ENCODE measurements around the gene SMIM35. TPM values are rescaled to one million over a fixed set of nuclear protein-coding genes. Genes with fewer than 3 reads are reported as not detected.

SMIM35 gene
- total RNA-seq, 1 experiment from 2014 or later = not detected

DNA sequence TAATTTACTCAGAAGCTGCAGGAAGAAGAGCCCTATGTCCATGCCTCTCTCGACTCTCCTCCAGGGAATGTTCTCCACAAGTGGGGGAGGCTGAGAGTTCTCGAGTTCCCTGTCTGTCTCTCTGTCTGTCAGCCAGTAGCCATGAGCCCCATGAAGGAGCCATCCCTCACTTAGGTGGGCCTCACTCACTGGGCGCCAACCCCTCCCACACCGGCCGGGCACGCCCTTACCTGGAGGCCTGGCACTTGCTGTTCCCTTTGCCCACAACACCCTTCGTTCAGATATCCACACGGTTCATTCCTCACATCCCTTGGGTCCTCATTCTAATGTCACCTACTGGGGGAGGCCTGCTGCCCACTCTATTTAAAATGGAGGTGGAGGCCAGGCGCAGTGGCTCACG lies 114.7 kb downstream of the SMIM35 start:
- no peaks in the 10 kb centered on the region for H3K9me3 ChIP-seq (ENCODE audit: control insufficient read depth, low read depth, low read length)
- no peak overlapping the region for H3T11ph ChIP-seq (ENCODE audit: low read length)
- no peak overlapping the region for H2BK5ac ChIP-seq (ENCODE audit: insufficient read length, low read length)
- no peaks in the 10 kb centered on the region for H3K4me1 ChIP-seq (ENCODE audit: insufficient read depth, low read length)
- no peak overlapping the region for H3K14ac ChIP-seq (ENCODE audit: insufficient read depth, low read length)
- H3K4me1 Mint-ChIP-seq = peaks cover 0 to 6% of the 10 kb centered on the region in 2 experiments; a peak in 2 of 4 replicates
- no peak overlapping the region for H4K91ac ChIP-seq (ENCODE audit: insufficient read length, low read depth, low read length)
- no peaks in the 10 kb centered on the region for H3K9me3 Mint-ChIP-seq
- H3K4me2 ChIP-seq (ENCODE audit: insufficient read depth, insufficient read length, low read length) = no peak overlapping the region
- no peak overlapping the region for H3K4me3 Mint-ChIP-seq
- H2BK15ac ChIP-seq (ENCODE audit: low read depth, low read length) = no peak overlapping the region
- no peaks in the 10 kb centered on the region for H3K23me2 ChIP-seq (ENCODE audit: insufficient read length, low read depth, low read length, poor library complexity, severe bottlenecking)
- H3K27ac ChIP-seq (ENCODE audit: insufficient read length, low read depth, low read length) = no peak overlapping the region
- H4K20me1 ChIP-seq (ENCODE audit: control insufficient read depth, insufficient read depth, insufficient read length) = no peaks in the 10 kb centered on the region
- TF ChIP-seq, protein P1, sequence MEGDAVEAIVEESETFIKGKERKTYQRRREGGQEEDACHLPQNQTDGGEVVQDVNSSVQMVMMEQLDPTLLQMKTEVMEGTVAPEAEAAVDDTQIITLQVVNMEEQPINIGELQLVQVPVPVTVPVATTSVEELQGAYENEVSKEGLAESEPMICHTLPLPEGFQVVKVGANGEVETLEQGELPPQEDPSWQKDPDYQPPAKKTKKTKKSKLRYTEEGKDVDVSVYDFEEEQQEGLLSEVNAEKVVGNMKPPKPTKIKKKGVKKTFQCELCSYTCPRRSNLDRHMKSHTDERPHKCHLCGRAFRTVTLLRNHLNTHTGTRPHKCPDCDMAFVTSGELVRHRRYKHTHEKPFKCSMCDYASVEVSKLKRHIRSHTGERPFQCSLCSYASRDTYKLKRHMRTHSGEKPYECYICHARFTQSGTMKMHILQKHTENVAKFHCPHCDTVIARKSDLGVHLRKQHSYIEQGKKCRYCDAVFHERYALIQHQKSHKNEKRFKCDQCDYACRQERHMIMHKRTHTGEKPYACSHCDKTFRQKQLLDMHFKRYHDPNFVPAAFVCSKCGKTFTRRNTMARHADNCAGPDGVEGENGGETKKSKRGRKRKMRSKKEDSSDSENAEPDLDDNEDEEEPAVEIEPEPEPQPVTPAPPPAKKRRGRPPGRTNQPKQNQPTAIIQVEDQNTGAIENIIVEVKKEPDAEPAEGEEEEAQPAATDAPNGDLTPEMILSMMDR (conservative IDR thresholded peaks at IDR 0.05) = no peak
- H3K36me3 Mint-ChIP-seq (ENCODE audit: insufficient read depth in 1 of 3, low read depth in 3 of 3) = no peaks in the 10 kb centered on the region
- no peak overlapping the region for H2AK5ac ChIP-seq (ENCODE audit: insufficient read length, low read length)
- no peak overlapping the region for H3K9ac ChIP-seq (ENCODE audit: extremely low read depth, insufficient read length, low read length)
- no peak overlapping the region for H2AFZ ChIP-seq (ENCODE audit: low read length)
- H2BK120ac ChIP-seq (ENCODE audit: low read depth, low read length, poor library complexity, severe bottlenecking) = no peak overlapping the region
- no peaks in the 10 kb centered on the region for H3K79me1 ChIP-seq (ENCODE audit: insufficient read depth, low read depth, low read length, poor library complexity, severe bottlenecking)
- no peak overlapping the region for H3K23ac ChIP-seq (ENCODE audit: insufficient read length, low read depth, low read length)
- no peak overlapping the region for H3K56ac ChIP-seq (ENCODE audit: insufficient read length, low read depth, low read length)
- H3K79me2 ChIP-seq (ENCODE audit: insufficient read depth, low read length) = no peaks in the 10 kb centered on the region
- WGBS (ENCODE audit: extremely low coverage, insufficient read length, low lambda C conversion rate) = no CpG with 5 or more reads among the region's 10 CpGs
- no peak overlapping the region for H3K18ac ChIP-seq (ENCODE audit: insufficient read length, low read depth, low read length)
- H3K27me3 Mint-ChIP-seq (ENCODE audit: low read depth) = peaks cover 7% of the 10 kb centered on the region
- H2BK20ac ChIP-seq (ENCODE audit: low read depth, low read length, poor library complexity, severe bottlenecking) = no peak overlapping the region
- DNase-seq = no peak
- H3K4ac ChIP-seq (ENCODE audit: low read depth, low read length) = no peak overlapping the region
- no peak overlapping the region for H4K8ac ChIP-seq (replicated peaks; ENCODE audit: insufficient read length, low read depth, low read length)
- H3K27me3 ChIP-seq (ENCODE audit: insufficient read depth, low read length) = no peaks in the 10 kb centered on the region; the same call in 1 of the 2 replicates
- peak overlapping the region; percentile 22 for H2BK12ac ChIP-seq (ENCODE audit: insufficient read length, low read depth, low read length)
- H4K5ac ChIP-seq (ENCODE audit: insufficient read length, low read depth, low read length) = no peak overlapping the region
- H3K27ac Mint-ChIP-seq = no peak overlapping the region

All from H9 (cell line).